ENCODE data around the gene TPST2. TPM values are rescaled to one million over a fixed set of nuclear protein-coding genes. Genes with fewer than 3 reads are reported as not detected.
A peak's percentile ranks its signal among the peaks of the same experiment; 100 is the strongest.

The TPST2 gene
- total RNA-seq, 4 donors from 2014 or later: 32.3 to 110 (median 65.4) TPM

DNA sequence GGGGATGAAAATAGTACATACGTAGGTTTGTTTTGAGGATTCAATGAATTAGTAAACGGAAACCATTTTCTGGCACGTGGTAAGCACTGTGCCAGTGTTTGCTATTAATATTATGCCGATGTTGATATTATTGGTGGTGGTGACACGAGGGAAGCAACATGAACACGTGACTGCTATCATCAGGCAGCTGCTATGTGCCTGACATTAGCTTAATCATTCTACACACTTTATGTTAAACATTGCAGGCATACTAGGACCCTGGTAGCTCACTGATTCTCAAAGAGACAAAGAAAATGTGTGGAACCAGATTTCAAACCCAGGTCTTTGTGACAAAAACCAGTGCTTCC lies 105.6 kb downstream of the TPST2 start:
- peaks cover 0 to 22% of the 10 kb centered on the region in 2 donors for H3K36me3 ChIP-seq
- DNase-seq: no peak
- peak overlapping the region; percentile 93 to 100 (median 94) for H3K27ac ChIP-seq
- no peaks in the 10 kb centered on the region for H3K9me3 ChIP-seq
- no peaks in the 10 kb centered on the region for H3K27me3 ChIP-seq
- peak overlapping the region; percentile 76 to 99 (median 86) for H3K4me3 ChIP-seq
- intact Hi-C loops (cut with DNase I; ENCODE audit: low total_unique reads): loop anchor here (2.0 to 5.0 kb wide), 2 partner anchors 18 to 78 kb away; no protein-coding TSS in a partner anchor
- H3K4me1 ChIP-seq: peaks cover 50 to 57% of the 10 kb centered on the region in 2 donors
- ATAC-seq: peak; percentile 1 to 30
- in situ Hi-C loops (cut with MboI; ENCODE audit: low sequenced_read_pairs in 4 of 4): loop anchor here in 2 of 4 donors (10.0 kb wide), 1 partner anchor 100 kb away; no protein-coding TSS in a partner anchor
- no peak for TF ChIP-seq POLR2A (IDR thresholded peaks at IDR 0.05)
- TF ChIP-seq, protein P1, sequence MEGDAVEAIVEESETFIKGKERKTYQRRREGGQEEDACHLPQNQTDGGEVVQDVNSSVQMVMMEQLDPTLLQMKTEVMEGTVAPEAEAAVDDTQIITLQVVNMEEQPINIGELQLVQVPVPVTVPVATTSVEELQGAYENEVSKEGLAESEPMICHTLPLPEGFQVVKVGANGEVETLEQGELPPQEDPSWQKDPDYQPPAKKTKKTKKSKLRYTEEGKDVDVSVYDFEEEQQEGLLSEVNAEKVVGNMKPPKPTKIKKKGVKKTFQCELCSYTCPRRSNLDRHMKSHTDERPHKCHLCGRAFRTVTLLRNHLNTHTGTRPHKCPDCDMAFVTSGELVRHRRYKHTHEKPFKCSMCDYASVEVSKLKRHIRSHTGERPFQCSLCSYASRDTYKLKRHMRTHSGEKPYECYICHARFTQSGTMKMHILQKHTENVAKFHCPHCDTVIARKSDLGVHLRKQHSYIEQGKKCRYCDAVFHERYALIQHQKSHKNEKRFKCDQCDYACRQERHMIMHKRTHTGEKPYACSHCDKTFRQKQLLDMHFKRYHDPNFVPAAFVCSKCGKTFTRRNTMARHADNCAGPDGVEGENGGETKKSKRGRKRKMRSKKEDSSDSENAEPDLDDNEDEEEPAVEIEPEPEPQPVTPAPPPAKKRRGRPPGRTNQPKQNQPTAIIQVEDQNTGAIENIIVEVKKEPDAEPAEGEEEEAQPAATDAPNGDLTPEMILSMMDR (IDR thresholded peaks at IDR 0.05 in 4 of 5, conservative IDR thresholded peaks at IDR 0.05 in 1 of 5): no peak

DNA sequence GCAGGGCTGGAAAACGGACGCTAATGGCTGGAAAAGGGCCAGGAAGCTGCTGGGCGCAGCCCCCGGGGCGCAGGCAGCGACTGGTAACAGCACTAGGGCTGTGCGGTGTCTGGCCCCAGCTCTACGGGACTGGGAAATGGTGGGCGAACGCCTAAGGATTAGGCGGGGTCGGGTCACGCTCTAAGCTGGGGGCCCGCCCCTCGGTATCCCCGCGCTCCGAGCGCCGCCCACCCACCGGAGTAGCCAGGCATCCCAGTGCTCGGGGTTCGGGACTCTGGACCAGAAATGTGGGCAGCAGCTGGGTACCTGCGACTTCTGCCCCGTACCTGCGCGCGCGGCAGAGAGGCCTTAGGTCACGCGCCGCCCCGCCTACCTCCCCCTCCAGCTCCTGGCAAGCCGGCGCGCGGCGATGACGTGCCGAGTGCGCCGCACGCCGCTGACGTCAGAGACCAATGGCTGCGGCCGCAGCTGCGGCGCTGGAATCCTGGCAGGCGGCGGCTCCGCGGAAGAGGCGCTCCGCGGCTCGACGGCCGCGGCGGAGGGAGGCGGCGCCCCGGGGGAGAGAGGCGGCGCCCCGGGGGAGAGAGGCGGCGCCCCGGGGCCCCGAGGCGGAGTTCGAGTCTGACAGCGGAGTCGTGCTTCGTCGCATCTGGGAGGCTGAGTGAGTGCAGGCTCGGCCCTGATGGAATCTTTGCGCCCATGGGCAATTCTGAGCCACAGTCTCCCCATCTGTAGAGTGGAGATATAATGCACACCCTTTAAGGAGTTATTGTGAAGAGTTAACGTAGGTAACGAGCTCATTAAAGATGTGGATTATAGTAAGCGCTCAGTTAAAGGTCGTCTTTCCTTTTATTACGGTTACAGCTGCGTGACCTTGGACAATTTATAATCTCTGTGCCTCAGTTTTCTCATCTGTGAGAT lies 106.2 kb downstream of the TPST2 start, which contains the start of the genes HPS4 and SRRD:
Gene HPS4, minus strand, starts transcription at position 345 of the 921 bp plus-strand sequence. CDS start 2,021 bp downstream, outside the sequence.
Gene SRRD, plus strand, starts transcription at position 439 of the 921 bp plus-strand sequence. Its CDS starts 14 bp downstream, at position 453.
- peaks cover 54 to 60% of the 10 kb centered on the region in 2 donors for H3K4me1 ChIP-seq
- H3K27ac ChIP-seq: peak within 1 kb of the TSS; percentile 93 to 100 (median 94)
- H3K36me3 ChIP-seq: peaks cover 0 to 16% of the 10 kb centered on the region in 2 donors
- ATAC-seq (peak; percentile 80 to 90), DNase-seq (peak; percentile 75 to 86)
- H3K27me3 ChIP-seq: no peaks in the 10 kb centered on the region
- peak within 1 kb of the TSS; percentile 76 to 99 (median 86) for H3K4me3 ChIP-seq
- intact Hi-C loops (cut with DNase I; ENCODE audit: low total_unique reads): loop anchor here (1.0 to 5.0 kb wide), 3 partner anchors 19 to 107 kb away; partner anchors contain the start of gene TPST2
- peak; percentile 95 for TF ChIP-seq POLR2A (IDR thresholded peaks at IDR 0.05)
- TF ChIP-seq, protein P1 (IDR thresholded peaks at IDR 0.05 in 4 of 5, conservative IDR thresholded peaks at IDR 0.05 in 1 of 5): peak in 1 of 5 experiments; percentile 29
- no peaks in the 10 kb centered on the region for H3K9me3 ChIP-seq
- in situ Hi-C loops (cut with MboI; ENCODE audit: low sequenced_read_pairs in 4 of 4): loop anchor here in 2 of 4 donors (10.0 kb wide), 1 partner anchor 101 kb away; no protein-coding TSS in a partner anchor

DNA sequence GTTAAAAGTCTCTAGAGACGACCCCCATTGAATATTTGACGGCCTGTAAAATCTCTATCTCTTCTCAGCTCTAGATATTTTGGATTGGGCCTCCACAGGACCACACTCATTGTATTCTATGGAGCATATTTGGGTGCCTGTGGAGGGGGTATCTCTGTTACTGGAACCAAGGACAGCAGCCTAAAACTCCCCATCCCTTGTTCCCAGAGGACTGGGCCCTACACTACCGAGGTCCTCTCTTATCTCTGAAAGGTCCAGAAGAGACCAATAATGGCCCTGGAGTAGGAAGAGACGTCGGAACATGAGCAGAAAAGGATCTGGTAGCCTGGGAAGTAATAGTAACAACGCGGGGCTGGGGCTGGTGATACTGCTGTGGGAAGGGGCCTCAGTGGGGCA lies 106.9 kb downstream of the TPST2 start:
- Histone ChIP-seq H3K9me3 (no peaks in the 10 kb centered on the region), H3K27me3 (no peaks in the 10 kb centered on the region), H3K4me3 (peak overlapping the region; percentile 76 to 99 (median 86)), H3K36me3 (peaks cover 0 to 9% of the 10 kb centered on the region in 2 donors), H3K27ac (peak overlapping the region; percentile 93 to 100 (median 94)), H3K4me1 (peaks cover 54 to 60% of the 10 kb centered on the region in 2 donors)
- ATAC-seq (peak in 1 of 2 donors; percentile 7), DNase-seq (no peak)
- intact Hi-C loops (cut with DNase I; ENCODE audit: low total_unique reads): loop anchor here (1.0 to 5.0 kb wide), 2 partner anchors 79 to 107 kb away; partner anchors contain the start of gene TPST2
- in situ Hi-C loops (cut with MboI; ENCODE audit: low sequenced_read_pairs in 4 of 4): loop anchor here in 2 of 4 donors (10.0 kb wide), 1 partner anchor 102 kb away; no protein-coding TSS in a partner anchor
- TF ChIP-seq, protein P1 (IDR thresholded peaks at IDR 0.05 in 4 of 5, conservative IDR thresholded peaks at IDR 0.05 in 1 of 5): no peak
- no peak for TF ChIP-seq POLR2A (IDR thresholded peaks at IDR 0.05)

DNA sequence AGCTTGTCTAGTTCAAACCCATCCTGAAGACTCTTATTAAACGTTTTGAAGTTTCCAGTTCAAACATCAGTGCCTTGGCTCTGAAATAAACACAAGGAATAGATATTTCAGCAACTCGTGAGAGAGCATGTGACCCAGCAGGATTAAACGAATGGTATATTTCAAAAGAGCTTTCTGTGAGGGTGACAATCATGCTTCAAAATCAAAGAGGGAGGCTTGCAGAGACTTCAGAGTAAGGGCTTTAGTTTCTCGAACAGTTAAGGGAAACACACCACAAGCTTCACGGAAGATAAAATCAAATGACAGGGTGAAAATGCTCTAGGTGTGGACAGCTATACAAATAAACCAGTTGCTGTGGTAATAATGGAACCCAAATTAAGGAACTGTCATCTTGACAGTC lies 107.8 kb downstream of the TPST2 start:
- no peak overlapping the region for H3K4me3 ChIP-seq
- DNase-seq (no peak), ATAC-seq (no peak)
- H3K27me3 ChIP-seq: no peaks in the 10 kb centered on the region
- no peaks in the 10 kb centered on the region for H3K9me3 ChIP-seq
- H3K36me3 ChIP-seq: peaks cover 0 to 6% of the 10 kb centered on the region in 2 donors
- TF ChIP-seq, protein P1 (IDR thresholded peaks at IDR 0.05 in 4 of 5, conservative IDR thresholded peaks at IDR 0.05 in 1 of 5): no peak
- TF ChIP-seq POLR2A (IDR thresholded peaks at IDR 0.05): no peak
- intact Hi-C loops (cut with DNase I; ENCODE audit: low total_unique reads): loop anchor here (5.0 kb wide), 1 partner anchor 80 kb away; no protein-coding TSS in a partner anchor
- H3K4me1 ChIP-seq: peaks cover 54 to 60% of the 10 kb centered on the region in 2 donors
- peak overlapping the region; percentile 93 to 100 (median 94) for H3K27ac ChIP-seq
- in situ Hi-C loops (cut with MboI; ENCODE audit: low sequenced_read_pairs in 4 of 4): loop anchor here in 2 of 4 donors (10.0 kb wide), 1 partner anchor 103 kb away; no protein-coding TSS in a partner anchor
